HUES6 (cell line): ENCODE results near the gene OGG1.

ENCODE experiments used
- H3K27ac ChIP-seq: 2 replicates; pipeline ENCODE4 v1.7.0; 2013; ENCODE audit warnings: low read depth, mild to moderate bottlenecking, low read length, inconsistent platforms
- H3K27me3 ChIP-seq: 2 replicates; pipeline ENCODE4 v1.6.1; 2013; ENCODE audit warnings: low read length; ENCODE audit not compliant: control insufficient read depth, insufficient read depth
- H3K36me3 ChIP-seq: 2 replicates; pipeline ENCODE4 v1.6.1; 2013; ENCODE audit warnings: low read length; ENCODE audit not compliant: control insufficient read depth, insufficient read depth
- H3K4me1 ChIP-seq: 2 replicates; pipeline ENCODE4 v1.6.1; 2013; ENCODE audit warnings: low read length; ENCODE audit not compliant: control insufficient read depth, insufficient read depth
- H3K4me3 ChIP-seq: 2 replicates; pipeline ENCODE4 v1.5.1; 2013; ENCODE audit warnings: low read depth, low read length
- H3K9ac ChIP-seq: one replicate; pipeline ENCODE4 v1.6.1; 2013; ENCODE audit warnings: mild to moderate bottlenecking, low read length
- H3K9me3 ChIP-seq: 2 replicates; pipeline ENCODE4 v1.6.1; 2013; ENCODE audit warnings: low read depth, low read length; ENCODE audit not compliant: control insufficient read depth, insufficient read depth

OGG1 gene

GRCh38 chr3:9749645-9750555 is at the start of gene OGG1:
OGG1 (plus strand) TSS chr3:9749952; CDS start chr3:9750287, 335 bp downstream.
- Histone ChIP-seq H3K36me3 (peaks cover 67% of the 10 kb centered on the region), H3K9ac (peak within 1 kb of the TSS; percentile 76), H3K27ac (peak within 1 kb of the TSS; percentile 81), H3K9me3 (no peaks in the 10 kb centered on the region), H3K27me3 (no peaks in the 10 kb centered on the region), H3K4me1 (0 out of 2 replicates have a peak, but pooled peaks cover 7% of the 10 kb centered on the region), H3K4me3 (peak within 1 kb of the TSS; percentile 87)

GRCh38 chr3:9700536-9700935 is 49.2 kb upstream of the OGG1 start:
- no peak overlapping the region for H3K27ac ChIP-seq
- no peak overlapping the region for H3K9ac ChIP-seq
- no peaks in the 10 kb centered on the region for H3K4me1 ChIP-seq
- no peaks in the 10 kb centered on the region for H3K9me3 ChIP-seq
- H3K4me3 ChIP-seq, result no peak overlapping the region
- H3K36me3 ChIP-seq, result peaks cover 40% of the 10 kb centered on the region
- H3K27me3 ChIP-seq, result peaks cover 22% of the 10 kb centered on the region

- Histone ChIP-seq H3K4me3 (no peak overlapping the region), H3K4me1 (no peaks in the 10 kb centered on the region), H3K36me3 (peaks cover 38% of the 10 kb centered on the region), H3K27ac (no peak overlapping the region), H3K9me3 (no peaks in the 10 kb centered on the region), H3K9ac (no peak overlapping the region), H3K27me3 (peaks cover 27% of the 10 kb centered on the region)
Measured at GRCh38 chr3:9701006-9701405, 48.7 kb upstream of the OGG1 start.

- peaks cover 38% of the 10 kb centered on the region for H3K36me3 ChIP-seq
- H3K9ac ChIP-seq, result no peak overlapping the region
- H3K9me3 ChIP-seq, result no peaks in the 10 kb centered on the region
- H3K4me3 ChIP-seq, result no peak overlapping the region
- H3K4me1 ChIP-seq, result no peaks in the 10 kb centered on the region
- peaks cover 27% of the 10 kb centered on the region for H3K27me3 ChIP-seq
- H3K27ac ChIP-seq, result no peak overlapping the region
Measured at GRCh38 chr3:9701711-9702110, 48.0 kb upstream of the OGG1 start.

- H3K4me1 ChIP-seq, result no peaks in the 10 kb centered on the region
- no peak overlapping the region for H3K4me3 ChIP-seq
- H3K9me3 ChIP-seq, result no peaks in the 10 kb centered on the region
- H3K36me3 ChIP-seq, result peaks cover 30% of the 10 kb centered on the region
- H3K27ac ChIP-seq, result no peak overlapping the region
- no peak overlapping the region for H3K9ac ChIP-seq
- peaks cover 27% of the 10 kb centered on the region for H3K27me3 ChIP-seq
Measured at GRCh38 chr3:9703240-9703639, 46.5 kb upstream of the OGG1 start.

- Histone ChIP-seq H3K27ac (no peak within 1 kb of the TSS), H3K4me1 (no peaks in the 10 kb centered on the region), H3K9me3 (no peaks in the 10 kb centered on the region), H3K4me3 (peak within 1 kb of the TSS; percentile 74), H3K9ac (no peak within 1 kb of the TSS), H3K36me3 (peaks cover 26% of the 10 kb centered on the region), H3K27me3 (peaks cover 27% of the 10 kb centered on the region)
Measured at GRCh38 chr3:9703736-9704346, 45.9 kb upstream of the OGG1 start, which contains the start of gene CPNE9. CPNE9 (plus strand) TSS chr3:9703833; CDS start chr3:9703997, 164 bp downstream.

- Histone ChIP-seq H3K27me3 (peaks cover 27% of the 10 kb centered on the region), H3K27ac (no peak overlapping the region), H3K4me3 (peak overlapping the region; percentile 74), H3K9me3 (no peaks in the 10 kb centered on the region), H3K36me3 (peaks cover 22% of the 10 kb centered on the region), H3K9ac (no peak overlapping the region), H3K4me1 (no peaks in the 10 kb centered on the region)
Measured at GRCh38 chr3:9704347-9705322, 45.1 kb upstream of the OGG1 start.

- no peaks in the 10 kb centered on the region for H3K36me3 ChIP-seq
- H3K9me3 ChIP-seq, result no peaks in the 10 kb centered on the region
- no peak overlapping the region for H3K27ac ChIP-seq
- no peaks in the 10 kb centered on the region for H3K4me1 ChIP-seq
- peaks cover 16% of the 10 kb centered on the region; the same call in 1 of the 2 replicates for H3K27me3 ChIP-seq
- no peak overlapping the region for H3K9ac ChIP-seq
- no peak overlapping the region for H3K4me3 ChIP-seq
Measured at GRCh38 chr3:9710174-9710739, 39.5 kb upstream of the OGG1 start.

- Histone ChIP-seq H3K4me3 (no peak overlapping the region), H3K9ac (no peak overlapping the region), H3K27ac (no peak overlapping the region), H3K4me1 (no peaks in the 10 kb centered on the region), H3K27me3 (peaks cover 10% of the 10 kb centered on the region; the same call in 1 of the 2 replicates), H3K9me3 (no peaks in the 10 kb centered on the region), H3K36me3 (no peaks in the 10 kb centered on the region)
Measured at GRCh38 chr3:9712415-9712814, 37.3 kb upstream of the OGG1 start.

GRCh38 chr3:9713142-9713541 is 36.6 kb upstream of the OGG1 start:
- Histone ChIP-seq H3K4me1 (no peaks in the 10 kb centered on the region), H3K27me3 (peaks cover 10% of the 10 kb centered on the region; the same call in 1 of the 2 replicates), H3K4me3 (no peak overlapping the region), H3K9me3 (no peaks in the 10 kb centered on the region), H3K9ac (no peak overlapping the region), H3K27ac (no peak overlapping the region), H3K36me3 (no peaks in the 10 kb centered on the region)
